ENCODE measurements around the gene HES1.

DNA sequence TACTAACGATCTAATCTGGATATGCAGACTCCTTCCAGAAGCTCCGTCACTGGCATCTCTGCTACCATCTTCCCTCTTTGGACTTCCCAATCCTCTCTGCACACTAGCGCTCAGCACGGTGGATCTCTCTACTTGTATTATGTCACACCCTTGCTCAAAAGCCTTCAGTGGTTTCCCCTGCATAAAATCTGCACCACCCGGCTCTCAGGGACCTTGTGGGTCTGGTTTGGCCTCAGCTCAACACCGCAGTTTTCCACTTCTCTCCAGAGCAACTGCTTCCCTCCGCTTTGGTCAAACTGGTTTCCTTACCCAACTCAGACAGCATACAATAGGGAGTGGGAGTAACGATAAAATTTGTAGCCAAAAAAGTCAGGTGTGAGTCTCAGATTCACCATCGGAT is 30.7 kb upstream of the HES1 start:
- TF ChIP-seq, protein P1, sequence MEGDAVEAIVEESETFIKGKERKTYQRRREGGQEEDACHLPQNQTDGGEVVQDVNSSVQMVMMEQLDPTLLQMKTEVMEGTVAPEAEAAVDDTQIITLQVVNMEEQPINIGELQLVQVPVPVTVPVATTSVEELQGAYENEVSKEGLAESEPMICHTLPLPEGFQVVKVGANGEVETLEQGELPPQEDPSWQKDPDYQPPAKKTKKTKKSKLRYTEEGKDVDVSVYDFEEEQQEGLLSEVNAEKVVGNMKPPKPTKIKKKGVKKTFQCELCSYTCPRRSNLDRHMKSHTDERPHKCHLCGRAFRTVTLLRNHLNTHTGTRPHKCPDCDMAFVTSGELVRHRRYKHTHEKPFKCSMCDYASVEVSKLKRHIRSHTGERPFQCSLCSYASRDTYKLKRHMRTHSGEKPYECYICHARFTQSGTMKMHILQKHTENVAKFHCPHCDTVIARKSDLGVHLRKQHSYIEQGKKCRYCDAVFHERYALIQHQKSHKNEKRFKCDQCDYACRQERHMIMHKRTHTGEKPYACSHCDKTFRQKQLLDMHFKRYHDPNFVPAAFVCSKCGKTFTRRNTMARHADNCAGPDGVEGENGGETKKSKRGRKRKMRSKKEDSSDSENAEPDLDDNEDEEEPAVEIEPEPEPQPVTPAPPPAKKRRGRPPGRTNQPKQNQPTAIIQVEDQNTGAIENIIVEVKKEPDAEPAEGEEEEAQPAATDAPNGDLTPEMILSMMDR (IDR thresholded peaks at IDR 0.05; ENCODE audit: low read depth, low read length), result no peak
- no peak for TF ChIP-seq EZH2phosphoT487 (IDR thresholded peaks at IDR 0.05; ENCODE audit: low read depth)

All from OCI-LY3 (cell line).